CMK (cell line): ENCODE results near the gene SMIM9.
"Not testable (repeated sequence)": the region's sequence is repeated elsewhere in the genome, so short reads cannot be mapped to it uniquely, and the experiment has no call there.

Source experiments
- DNase-seq: peaks from one replicate; pipeline ENCODE4 v3.0.0-alpha.2; 2010; ENCODE audit warnings: low read depth

The SMIM9 gene

GRCh38 chrX:154834562-154834961 is at the start of gene SMIM9:
SMIM9 (minus strand) TSS chrX:154834662; CDS start chrX:154830856, 3,806 bp downstream.
- DNase-seq: no peak

- DNase-seq: not testable (repeated sequence)
Measured at GRCh38 chrX:154884069-154884468, 49.6 kb upstream of the SMIM9 start.

GRCh38 chrX:154873329-154873728 is 38.9 kb upstream of the SMIM9 start:
- no peak for DNase-seq

- DNase-seq: not testable (repeated sequence)
Measured at GRCh38 chrX:154868522-154868921, 34.1 kb upstream of the SMIM9 start.

GRCh38 chrX:154855256-154855655 is 20.8 kb upstream of the SMIM9 start:
- no peak for DNase-seq

- DNase-seq: no peak
Measured at GRCh38 chrX:154850957-154851611, 16.6 kb upstream of the SMIM9 start.

- peak; percentile 9 for DNase-seq
Measured at GRCh38 chrX:154840856-154841255, 6.4 kb upstream of the SMIM9 start.

GRCh38 chrX:154836163-154836562 is 1.7 kb upstream of the SMIM9 start:
- no peak for DNase-seq

GRCh38 chrX:154833746-154834274 is 652 bp downstream of the SMIM9 start:
- no peak for DNase-seq

GRCh38 chrX:154829926-154830442 is 4.5 kb downstream of the SMIM9 start:
- no peak for DNase-seq

- DNase-seq: no peak
Measured at GRCh38 chrX:154829134-154829533, 5.3 kb downstream of the SMIM9 start.

GRCh38 chrX:154828016-154828408 is 6.5 kb downstream of the SMIM9 start:
- DNase-seq: no peak

- DNase-seq: no peak
Measured at GRCh38 chrX:154827194-154828015, 7.1 kb downstream of the SMIM9 start.

GRCh38 chrX:154825586-154825985 is 8.9 kb downstream of the SMIM9 start:
- DNase-seq: not testable (repeated sequence)

- no peak for DNase-seq
Measured at GRCh38 chrX:154824638-154825037, 9.8 kb downstream of the SMIM9 start.

GRCh38 chrX:154822029-154822428 is 12.4 kb downstream of the SMIM9 start:
- DNase-seq: no peak

- DNase-seq: no peak
Measured at GRCh38 chrX:154821523-154821922, 12.9 kb downstream of the SMIM9 start.

- DNase-seq: no peak
Measured at GRCh38 chrX:154819771-154820341, 14.6 kb downstream of the SMIM9 start.

GRCh38 chrX:154818916-154819770 is 15.3 kb downstream of the SMIM9 start:
- DNase-seq: no peak

- DNase-seq: not testable (repeated sequence)
Measured at GRCh38 chrX:154817048-154817618, 17.3 kb downstream of the SMIM9 start.

- not testable (repeated sequence) for DNase-seq
Measured at GRCh38 chrX:154816326-154816898, 18.1 kb downstream of the SMIM9 start.
